ENCODE results near the gene PANX1.
A peak's percentile ranks its signal among the peaks of the same experiment; 100 is the strongest.
"Not testable (repeated sequence)": the region's sequence is repeated elsewhere in the genome, so short reads cannot be mapped to it uniquely, and the experiment has no call there.

PANX1 gene, protein sequence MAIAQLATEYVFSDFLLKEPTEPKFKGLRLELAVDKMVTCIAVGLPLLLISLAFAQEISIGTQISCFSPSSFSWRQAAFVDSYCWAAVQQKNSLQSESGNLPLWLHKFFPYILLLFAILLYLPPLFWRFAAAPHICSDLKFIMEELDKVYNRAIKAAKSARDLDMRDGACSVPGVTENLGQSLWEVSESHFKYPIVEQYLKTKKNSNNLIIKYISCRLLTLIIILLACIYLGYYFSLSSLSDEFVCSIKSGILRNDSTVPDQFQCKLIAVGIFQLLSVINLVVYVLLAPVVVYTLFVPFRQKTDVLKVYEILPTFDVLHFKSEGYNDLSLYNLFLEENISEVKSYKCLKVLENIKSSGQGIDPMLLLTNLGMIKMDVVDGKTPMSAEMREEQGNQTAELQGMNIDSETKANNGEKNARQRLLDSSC

DNA sequence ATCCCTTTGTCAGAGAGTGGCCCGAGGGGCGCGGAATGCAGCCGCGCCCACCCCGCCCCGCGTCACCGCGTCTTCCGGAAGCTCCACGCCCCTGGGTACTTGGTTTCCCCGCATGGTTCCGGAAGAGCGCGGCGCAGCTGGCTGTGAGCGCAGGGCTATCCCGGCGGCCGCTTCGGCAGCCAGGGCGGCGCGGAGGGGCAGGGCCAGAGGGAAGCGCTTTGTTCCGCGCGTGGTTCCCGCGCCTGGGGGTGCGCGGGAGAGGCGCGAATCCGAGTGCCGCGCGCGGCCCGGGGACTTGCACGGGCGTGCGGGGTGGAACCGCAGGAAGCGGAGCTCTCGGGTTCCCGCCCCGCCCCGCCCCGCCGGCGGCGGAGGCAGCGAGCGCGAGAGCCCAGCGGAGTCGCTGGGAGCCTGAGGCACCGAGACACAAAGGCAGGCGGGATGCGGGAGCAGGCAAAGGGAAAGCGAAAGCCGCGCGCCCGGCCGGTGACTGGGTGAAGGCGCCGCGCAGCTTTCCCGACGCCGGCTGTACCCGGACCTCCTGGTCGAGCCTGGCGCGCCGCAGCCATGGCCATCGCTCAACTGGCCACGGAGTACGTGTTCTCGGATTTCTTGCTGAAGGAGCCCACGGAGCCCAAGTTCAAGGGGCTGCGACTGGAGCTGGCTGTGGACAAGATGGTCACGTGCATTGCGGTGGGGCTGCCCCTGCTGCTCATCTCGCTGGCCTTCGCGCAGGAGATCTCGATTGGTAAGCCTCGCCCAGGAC lies at the start of gene PANX1:
PANX1 (plus strand) TSS at position 96 of the 766 bp plus-strand sequence; CDS start at position 568, 472 bp downstream.
- DNase-seq: peak; percentile 92

DNA sequence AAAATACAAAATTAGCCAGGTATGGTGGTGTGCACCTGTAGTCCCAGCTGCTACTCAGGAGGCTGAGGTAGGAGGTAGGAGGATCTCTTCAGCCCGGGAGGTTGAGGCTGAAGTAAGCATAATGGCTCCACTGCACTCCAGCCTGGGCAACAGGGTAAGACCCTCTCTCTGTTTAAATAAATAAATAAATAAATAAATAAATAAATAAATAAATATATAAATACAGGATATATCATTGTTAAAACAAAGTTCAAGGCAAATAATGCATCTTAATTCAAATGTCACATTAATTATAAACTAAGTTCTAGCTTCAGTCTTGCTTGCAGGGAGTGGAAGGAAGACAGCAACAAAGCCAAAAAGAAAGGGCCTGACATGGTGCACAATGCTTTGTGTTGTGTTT lies 44.5 kb upstream of the PANX1 start:
- no peak for DNase-seq

DNA sequence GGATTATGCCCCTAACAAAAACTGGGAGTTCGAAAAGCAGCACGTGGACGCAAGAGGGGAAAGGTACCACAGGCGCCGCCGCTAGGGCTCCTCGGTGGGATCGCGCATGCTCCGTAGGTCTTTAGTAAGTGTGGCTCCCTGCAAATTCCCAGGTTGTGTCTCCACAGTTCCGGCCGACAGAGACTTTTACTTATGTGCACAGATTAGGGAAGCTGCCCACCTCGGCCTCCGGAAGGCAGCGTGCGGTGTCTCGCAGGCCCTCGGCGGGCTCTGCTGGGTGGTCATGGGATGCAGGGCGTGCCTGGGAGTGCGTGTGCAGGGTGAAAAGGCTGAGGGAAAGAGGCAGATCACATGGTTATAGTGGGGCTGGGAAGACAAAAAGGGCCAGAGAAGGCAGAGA lies 39.7 kb upstream of the PANX1 start:
- DNase-seq: no peak

- DNase-seq: no peak
These were observed 39.3 kb upstream of the PANX1 start for GRCh38 chr11:94089341-94089740.

DNA sequence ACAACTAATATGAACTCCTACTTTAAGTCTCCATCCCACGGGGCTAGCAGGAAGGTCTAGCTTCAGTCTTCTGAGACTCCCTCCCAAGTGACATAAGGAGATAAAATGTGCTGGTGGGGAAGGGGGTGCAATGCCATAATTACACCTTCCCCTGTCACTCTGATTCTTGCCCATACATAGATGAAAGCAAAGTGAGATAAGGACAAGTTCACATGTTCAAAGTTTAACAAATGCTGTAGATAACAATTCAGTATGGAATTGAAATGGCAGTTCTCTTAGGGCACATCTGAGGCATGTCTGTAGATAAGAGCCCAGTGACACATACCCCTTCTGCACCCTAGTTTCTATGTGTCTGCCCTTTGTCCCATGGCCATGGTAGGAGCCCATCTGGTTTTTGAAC lies 38.2 kb upstream of the PANX1 start:
- no peak for DNase-seq

DNA sequence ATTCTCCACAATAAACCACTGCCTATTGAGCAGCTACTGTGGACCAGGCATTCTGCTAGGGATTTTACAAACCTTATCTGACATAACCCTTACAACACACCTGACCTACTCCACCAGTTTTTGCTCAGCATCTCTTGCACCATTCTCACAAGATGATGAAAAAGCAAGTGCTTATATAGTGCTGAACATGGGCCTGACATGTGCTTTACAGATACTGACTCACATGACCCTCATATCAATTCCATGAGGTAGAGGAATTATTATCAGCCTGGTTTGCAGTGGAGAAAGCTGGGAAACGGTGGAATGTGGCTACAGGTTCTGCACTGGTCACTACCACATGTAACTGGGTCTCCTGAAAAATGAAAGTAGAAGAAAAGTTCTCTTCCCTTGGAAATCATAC lies 37.5 kb upstream of the PANX1 start:
- no peak for DNase-seq

DNA sequence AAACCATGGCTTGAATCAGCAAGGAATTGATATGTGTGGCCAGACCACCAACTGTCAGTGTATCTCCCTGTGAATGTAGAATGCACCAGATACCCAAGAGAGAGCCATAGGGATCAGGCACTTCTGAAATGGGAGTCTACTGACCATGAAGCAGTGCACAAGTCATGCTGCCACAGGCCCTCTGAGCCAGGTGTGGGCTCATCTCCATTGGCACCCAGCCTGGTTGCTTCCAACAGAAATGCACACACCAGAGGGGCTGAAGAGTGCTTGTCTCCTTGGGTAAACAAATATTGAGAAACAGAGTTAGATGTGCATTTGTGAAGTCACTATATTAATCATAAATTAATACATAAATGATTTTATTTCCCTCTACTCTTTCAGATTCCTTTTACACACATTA lies 28.4 kb upstream of the PANX1 start:
- DNase-seq: peak; percentile 88

GRCh38 chr11:94103471-94103870 lies 25.2 kb upstream of the PANX1 start:
- DNase-seq: no peak

DNA sequence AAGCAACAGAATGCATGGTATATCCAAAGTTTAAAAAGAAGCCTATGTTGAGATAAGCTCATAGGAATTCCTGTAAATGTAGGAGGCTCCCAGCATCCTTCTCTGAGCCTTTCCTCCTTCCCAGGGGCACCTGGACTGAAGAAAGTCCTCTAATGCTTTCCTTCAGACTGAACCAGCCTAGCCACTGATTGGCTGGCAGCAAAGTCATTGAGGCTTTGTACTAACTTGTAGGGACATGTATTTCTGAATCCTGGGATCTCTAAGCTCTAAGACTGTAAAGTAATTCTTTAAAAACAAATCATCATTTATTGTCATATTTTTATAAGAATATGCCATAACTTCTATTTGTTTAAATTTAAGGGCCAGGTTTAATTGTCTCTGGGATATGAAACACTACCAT lies 23.9 kb upstream of the PANX1 start:
- no peak for DNase-seq

DNA sequence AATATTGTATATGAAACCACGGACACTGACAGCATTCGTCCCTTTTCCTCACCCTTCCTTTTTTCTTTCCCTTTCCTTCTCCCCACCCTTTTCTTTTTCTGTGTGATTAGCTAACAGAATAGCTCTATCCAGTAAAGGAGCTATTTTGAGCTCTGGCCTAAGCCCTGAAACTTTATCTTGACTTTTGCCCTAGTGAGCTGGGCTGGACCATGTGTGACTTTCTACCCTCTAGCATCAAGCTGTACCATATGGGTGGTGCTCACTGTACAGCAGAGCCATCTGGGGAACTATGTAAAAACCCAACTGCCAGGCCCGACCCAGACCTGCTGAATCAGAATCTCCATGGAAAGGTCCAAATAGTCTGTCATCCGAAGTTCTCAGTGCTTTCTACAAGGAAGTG lies 21.9 kb upstream of the PANX1 start:
- DNase-seq: no peak

GRCh38 chr11:94107363-94107762 lies 21.3 kb upstream of the PANX1 start:
- DNase-seq: no peak

DNA sequence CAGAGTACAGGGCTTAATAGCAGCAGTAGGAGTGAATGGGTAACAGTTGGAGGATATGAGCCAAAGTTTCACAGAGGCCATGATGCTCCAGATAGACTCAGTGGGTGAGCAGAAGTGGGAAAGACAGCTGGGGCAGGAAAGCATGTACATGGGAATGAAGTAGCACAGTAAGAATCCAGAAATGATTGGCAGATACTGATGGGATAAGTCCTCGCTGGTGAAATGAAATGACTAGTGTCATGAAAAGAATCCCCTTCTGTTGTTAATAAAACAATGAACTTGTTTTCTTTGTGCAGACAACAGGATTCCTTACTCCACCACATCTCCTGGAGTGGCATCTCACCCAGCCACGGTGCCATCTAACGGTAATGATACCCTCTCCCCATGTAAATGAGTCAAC lies 17.4 kb upstream of the PANX1 start:
- no peak for DNase-seq

- no peak for DNase-seq
These were observed 17.0 kb upstream of the PANX1 start for GRCh38 chr11:94111660-94112059.

DNA sequence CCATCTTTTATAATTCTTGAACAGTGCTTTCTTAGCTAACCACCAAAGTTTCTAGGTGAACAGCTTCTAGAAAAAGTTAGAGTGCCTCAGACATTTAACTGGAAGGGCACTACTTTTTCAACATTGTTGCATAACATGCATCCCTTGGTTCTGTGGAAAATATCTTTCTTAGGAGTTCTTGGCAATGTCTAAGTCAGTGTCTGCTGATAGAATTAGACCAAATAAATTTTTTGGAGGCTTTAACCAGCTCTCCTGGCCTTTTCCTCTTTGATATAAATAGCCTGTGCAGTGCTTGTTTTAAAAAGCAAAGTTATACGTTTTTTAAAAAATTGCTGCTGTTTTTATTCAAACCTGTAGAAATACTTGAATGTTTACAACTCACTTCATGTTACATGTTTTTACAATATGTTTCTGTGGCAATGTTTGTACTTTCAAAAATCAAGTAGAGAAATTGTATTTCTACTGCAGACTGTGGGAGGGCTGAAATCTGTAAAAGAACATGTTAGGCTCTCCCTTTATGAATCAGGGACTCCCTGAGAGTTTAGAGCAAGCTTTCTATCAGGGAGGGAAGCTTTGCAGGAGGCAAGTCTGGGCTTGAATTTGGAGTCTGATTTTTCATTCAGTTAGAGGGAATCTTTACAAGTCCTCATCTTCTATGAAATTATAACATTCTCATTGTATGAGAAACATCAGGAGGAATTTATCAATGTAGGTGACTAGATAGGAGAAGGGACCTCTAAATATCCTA lies 16.3 kb upstream of the PANX1 start:
- DNase-seq: no peak

- DNase-seq: no peak
These were observed 11.5 kb upstream of the PANX1 start for GRCh38 chr11:94117197-94117574.

- DNase-seq: no peak
These were observed 10.8 kb upstream of the PANX1 start for GRCh38 chr11:94117871-94118270.

DNA sequence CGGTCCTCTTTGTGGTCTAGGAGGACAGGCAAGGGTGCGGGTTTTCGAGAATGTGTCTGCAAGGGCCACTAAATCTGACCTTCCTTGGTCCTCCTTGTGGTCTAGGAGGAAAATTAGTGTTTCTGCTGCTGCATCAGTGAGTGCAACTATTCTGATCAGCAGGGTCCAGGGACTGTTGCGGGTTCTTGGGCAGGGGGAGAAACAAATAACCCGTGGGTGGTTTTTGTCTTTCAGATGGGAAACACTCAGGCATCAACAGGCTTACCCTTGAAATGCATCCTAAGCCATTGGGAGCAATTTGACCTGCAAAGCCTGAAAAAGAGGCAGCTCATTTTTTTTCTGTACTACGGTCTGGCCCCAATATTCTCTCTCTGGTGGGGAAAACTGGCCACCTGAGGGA lies 9.0 kb upstream of the PANX1 start:
- not testable (repeated sequence) for DNase-seq

GRCh38 chr11:94120516-94120915 lies 8.1 kb upstream of the PANX1 start:
- DNase-seq: not testable (repeated sequence)

DNA sequence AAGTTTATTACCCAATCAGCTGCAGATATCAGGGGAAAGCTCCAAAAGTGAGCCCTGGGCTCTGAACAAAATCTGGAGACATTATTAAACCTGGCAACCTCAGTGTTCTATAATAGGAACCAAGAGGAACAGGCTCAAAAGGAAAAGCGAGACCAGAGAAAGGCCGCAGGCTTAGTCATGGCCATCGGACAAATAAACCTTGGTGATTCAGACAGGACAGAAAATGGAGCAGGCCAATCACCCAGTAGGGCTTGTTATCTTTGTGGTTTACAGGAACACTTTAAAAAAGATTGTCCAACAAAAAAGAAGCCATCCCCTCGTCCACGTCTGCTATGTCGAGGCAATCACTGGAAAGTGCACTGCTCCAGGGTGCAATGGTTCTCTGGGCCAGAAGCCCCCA lies 7.7 kb upstream of the PANX1 start:
- DNase-seq: no peak

DNA sequence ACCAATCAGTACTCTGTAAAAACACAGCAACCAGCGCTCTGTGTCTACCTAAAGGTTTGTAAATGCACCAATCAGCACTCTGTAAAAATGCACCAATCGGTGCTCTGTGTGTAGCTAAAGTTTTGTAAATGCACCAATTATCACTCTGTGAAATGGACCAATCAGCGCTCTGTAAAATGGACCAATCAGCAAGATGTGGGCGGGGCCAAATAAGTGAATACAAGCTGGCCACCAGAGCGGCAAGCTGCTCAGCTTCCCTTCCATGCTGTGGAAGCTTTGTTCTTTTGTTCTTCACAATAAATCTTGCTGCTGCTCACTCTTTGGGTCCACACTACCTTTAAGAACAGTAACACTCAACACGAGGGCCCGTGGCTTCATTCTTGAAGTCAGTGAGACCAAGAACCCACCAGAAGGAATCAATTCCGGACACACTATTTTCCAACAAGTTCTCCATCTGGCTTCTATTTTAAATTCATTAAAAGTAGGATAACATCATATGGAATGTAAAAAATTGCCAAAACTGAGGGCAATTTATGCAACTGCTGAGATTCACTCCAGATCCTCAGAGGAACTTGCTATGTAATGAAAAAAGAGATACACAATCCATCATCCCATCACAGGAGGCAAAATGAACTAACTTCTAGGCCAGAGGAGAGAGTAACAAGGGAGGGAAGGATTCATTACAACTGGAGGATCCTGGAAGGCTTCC lies 3.1 kb upstream of the PANX1 start:
- no peak for DNase-seq

DNA sequence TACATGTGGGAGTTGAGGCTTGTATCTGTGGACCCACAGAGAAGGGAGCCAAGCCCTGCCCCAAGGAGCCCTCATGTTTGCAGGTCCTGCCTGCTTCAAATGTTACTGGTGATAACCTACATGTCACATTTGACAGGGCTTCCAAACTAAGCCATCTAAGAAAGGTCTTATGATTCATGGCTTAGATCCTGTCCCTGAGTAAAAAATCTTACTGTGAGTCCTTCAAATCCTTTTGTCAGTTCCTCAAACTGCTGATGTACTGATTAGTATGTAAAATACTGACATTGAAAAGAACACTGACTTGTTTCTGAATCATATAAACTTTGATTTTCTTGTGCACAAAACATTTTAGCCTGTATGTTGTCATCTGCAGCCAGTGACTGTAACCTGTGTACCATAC lies 1.0 kb upstream of the PANX1 start:
- DNase-seq: no peak

DNA sequence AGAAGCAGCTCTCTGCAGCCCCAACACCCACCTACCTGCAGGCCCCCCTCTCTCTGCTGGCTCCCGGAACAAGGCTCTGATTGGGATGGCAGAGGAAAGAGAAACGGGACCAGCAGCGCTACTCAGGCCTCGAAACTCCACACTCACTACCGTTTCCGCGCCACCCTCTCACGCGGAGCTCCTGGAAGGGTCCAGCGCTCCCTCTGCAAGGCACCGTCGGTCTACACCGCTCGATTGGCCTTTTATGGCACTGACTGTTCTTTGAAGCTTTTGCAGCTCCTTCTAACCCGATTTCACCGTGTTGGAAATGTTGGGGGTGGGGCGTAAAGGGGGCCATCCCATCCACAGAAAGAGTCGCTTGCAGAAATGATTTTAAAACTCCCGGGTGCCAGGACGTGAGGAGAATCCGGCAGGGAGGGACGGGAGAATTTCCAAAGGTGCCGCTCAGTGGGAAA lies 323 bp upstream of the PANX1 start:
- DNase-seq: no peak
